Naive thymus-derived CD4-positive, alpha-beta T cell (primary cell): ENCODE data around the gene TGFB3. TPM values are rescaled to one million over a fixed set of nuclear protein-coding genes. Genes with fewer than 3 reads are reported as not detected.

Experiments used
- ATAC-seq: fragments of 150-1000 bp; cut with Tn5 transposase; 2 replicates; pipeline ENCODE4 v1.10.0; 2021; ENCODE audit warnings: mild to moderate bottlenecking, moderate library complexity
- CTCF ChIA-PET: fragments of 350-600 bp; sonication (Branson Sonifier 250); formaldehyde crosslinking; loops from one replicate; lab custom pipeline; 2021; ENCODE audit warnings: antibody characterized with exemption; lab: Charles Lee
- POLR2A ChIA-PET: fragments of 350-600 bp; sonication (Branson Sonifier 250); formaldehyde crosslinking; loops from one replicate; lab custom pipeline; 2021; ENCODE audit warnings: antibody characterized with exemption, inconsistent platforms; lab: Charles Lee
- DNase-seq, 9 donors: peaks; one replicate each; pipeline versions ENCODE4 v3.0.0 to v3.0.0-alpha.2; 2020 to 2022; ENCODE audit warnings: mixed read lengths in 1 of 9
- H3K27ac ChIP-seq: one replicate; pipeline ENCODE4 v1.7.0; 2013; ENCODE audit warnings: mild to moderate bottlenecking, low read depth, low read length, moderate library complexity
- H3K27me3 ChIP-seq, 2 donors: one replicate each; pipeline ENCODE4 v1.7.0; 2013; ENCODE audit warnings: low read length in 2 of 2, mild to moderate bottlenecking in 2 of 2, moderate library complexity in 2 of 2; ENCODE audit not compliant: control insufficient read depth in 2 of 2, insufficient read depth in 2 of 2
- H3K36me3 ChIP-seq, 3 experiments: 1 replicate in 2 of 3; 2 replicates in 1 of 3; pipeline ENCODE4 v1.7.0; 2013; ENCODE audit warnings: low read length in 3 of 3, mild to moderate bottlenecking in 3 of 3, moderate library complexity in 1 of 3; ENCODE audit not compliant: insufficient read depth in 3 of 3, control insufficient read depth in 2 of 3
- H3K4me1 ChIP-seq, 2 donors: one replicate each; pipeline ENCODE4 v1.7.0; 2013; ENCODE audit warnings: low read length in 2 of 2, mild to moderate bottlenecking in 2 of 2, moderate library complexity in 1 of 2; ENCODE audit not compliant: control insufficient read depth in 2 of 2, insufficient read depth in 2 of 2
- H3K4me3 ChIP-seq: 2 replicates; pipeline ENCODE4 v1.7.0; 2013; ENCODE audit warnings: mild to moderate bottlenecking, low read length
- H3K9me3 ChIP-seq, 3 experiments: 1 replicate in 2 of 3; 2 replicates in 1 of 3; pipeline ENCODE4 v1.7.0; 2013; ENCODE audit warnings: low read length in 3 of 3; ENCODE audit not compliant: control insufficient read depth in 2 of 3
- H3K27ac Mint-ChIP-seq, 9 donors: one replicate each; pipeline ENCODE4 v1.8.0; 2020 to 2022; ENCODE audit warnings: mixed read lengths in 9 of 9, mild to moderate bottlenecking in 8 of 9, moderate library complexity in 5 of 9, inconsistent platforms in 2 of 9
- H3K27me3 Mint-ChIP-seq, 5 donors: one replicate each; pipeline ENCODE4 v1.8.0; 2021 to 2022; ENCODE audit warnings: mixed read lengths in 5 of 5, mild to moderate bottlenecking in 1 of 5
- H3K36me3 Mint-ChIP-seq, 5 donors: one replicate each; pipeline ENCODE4 v1.8.0; 2020 to 2022; ENCODE audit warnings: mixed read lengths in 5 of 5, mild to moderate bottlenecking in 3 of 5, inconsistent platforms in 1 of 5
- H3K4me1 Mint-ChIP-seq, 7 donors: one replicate each; pipeline ENCODE4 v1.8.0; 2020 to 2022; ENCODE audit warnings: mixed read lengths in 7 of 7, mild to moderate bottlenecking in 3 of 7, inconsistent platforms in 1 of 7
- H3K4me3 Mint-ChIP-seq, 10 donors: one replicate each; pipeline ENCODE4 v1.8.0; 2020 to 2022; ENCODE audit warnings: mild to moderate bottlenecking in 10 of 10, mixed read lengths in 10 of 10, moderate library complexity in 6 of 10, inconsistent platforms in 2 of 10
- H3K9me3 Mint-ChIP-seq, 11 donors: one replicate each; pipeline ENCODE4 v1.8.0; 2020 to 2022; ENCODE audit warnings: mixed read lengths in 11 of 11, mild to moderate bottlenecking in 4 of 11, inconsistent platforms in 1 of 11, moderate library complexity in 1 of 11
- intact Hi-C, 2 donors: fragments of 100-400 bp; cut with micrococcal nuclease; formaldehyde crosslinking; loops; one replicate each; pipeline ENCODE4 v1.15.1; 2023
- polyA plus RNA-seq, 2 donors: library from polyadenylated mRNA; unstranded; fragments of 300-500 nt; fragmentation: Illumina TruSeq; gene quantifications; one replicate each; pipeline ENCODE4 v1.2.3, GENCODE V29; 2021
- total RNA-seq, 6 experiments: library from RNA in 5 of 6; stranded (reverse) in 5 of 6; gene quantifications; 1 replicate in 5 of 6; 2 replicates in 1 of 6; pipeline ENCODE4 v1.2.3 and lab custom pipeline; 2021 to 2026

The TGFB3 gene
- total and polyA plus RNA-seq, 7 experiments from 2014 or later, result 0.58 to 14.3 (median 9.0) TPM; not detected in 1

GRCh38 chr14:75959031-75959430 is 22.8 kb downstream of the TGFB3 start:
- Histone ChIP-seq H3K27ac (no peak overlapping the region), H3K27me3 (no peaks in the 10 kb centered on the region), H3K9me3 (no peaks in the 10 kb centered on the region), H3K4me3 (no peak overlapping the region), H3K4me1 (no peaks in the 10 kb centered on the region), H3K36me3 (no peaks in the 10 kb centered on the region)
- Mint-ChIP-seq H3K36me3 (peaks cover 0 to 46% (median 19%) of the 10 kb centered on the region in 5 donors), H3K27ac (no peak overlapping the region), H3K4me1 (no peaks in the 10 kb centered on the region), H3K27me3 (no peaks in the 10 kb centered on the region), H3K4me3 (no peak overlapping the region), H3K9me3 (no peaks in the 10 kb centered on the region)
- DNase-seq, result no peak
- ChIA-PET POLR2A (no interaction called here), CTCF (interaction anchor here (0.7 kb wide), 1 partner anchor 33 kb away, joined by 5 read pairs; no protein-coding TSS in a partner anchor)
- ATAC-seq, result no peak
- intact Hi-C loops, result no loop called here

- POLR2A ChIA-PET, result no interaction called here
- intact Hi-C loops, result no loop called here
- Mint-ChIP-seq H3K4me1 (no peaks in the 10 kb centered on the region), H3K4me3 (no peak overlapping the region), H3K27me3 (no peaks in the 10 kb centered on the region), H3K9me3 (peaks cover 0 to 10% (median 2%) of the 10 kb centered on the region in 11 donors), H3K36me3 (peaks cover 7 to 22% (median 11%) of the 10 kb centered on the region in 5 donors), H3K27ac (no peak overlapping the region)
- no peak overlapping the region for H3K27ac ChIP-seq
- H3K9me3 ChIP-seq, result no peaks in the 10 kb centered on the region
- no peaks in the 10 kb centered on the region for H3K27me3 ChIP-seq
- no peaks in the 10 kb centered on the region for H3K4me1 ChIP-seq
- no peaks in the 10 kb centered on the region for H3K36me3 ChIP-seq
- no peak overlapping the region for H3K4me3 ChIP-seq
- ATAC-seq, result no peak
- CTCF ChIA-PET, result interaction anchor here (0.9 kb wide), 1 partner anchor 93 kb away, joined by 3 read pairs; no protein-coding TSS in a partner anchor
- no peak for DNase-seq
Observed at GRCh38 chr14:75952489-75952888, 29.3 kb downstream of the TGFB3 start.

- ChIA-PET POLR2A (no interaction called here), CTCF (no interaction called here)
- peaks cover 2 to 26% (median 22%) of the 10 kb centered on the region in 5 donors for H3K36me3 Mint-ChIP-seq
- H3K4me3 ChIP-seq, result no peak overlapping the region
- DNase-seq (no peak), ATAC-seq (no peak)
- intact Hi-C loops, result no loop called here
- H3K27me3 ChIP-seq, result no peaks in the 10 kb centered on the region
- H3K27ac Mint-ChIP-seq, result no peak overlapping the region
- no peak overlapping the region for H3K4me3 Mint-ChIP-seq
- no peaks in the 10 kb centered on the region for H3K4me1 Mint-ChIP-seq
- peaks cover 0 to 2% (median 0%) of the 10 kb centered on the region in 11 donors for H3K9me3 Mint-ChIP-seq
- no peak overlapping the region for H3K27ac ChIP-seq
- no peaks in the 10 kb centered on the region for H3K36me3 ChIP-seq
- H3K27me3 Mint-ChIP-seq, result no peaks in the 10 kb centered on the region
- no peaks in the 10 kb centered on the region for H3K4me1 ChIP-seq
- no peaks in the 10 kb centered on the region for H3K9me3 ChIP-seq
Observed at GRCh38 chr14:75946785-75947184, 35.0 kb downstream of the TGFB3 start.

- Mint-ChIP-seq H3K4me3 (no peak overlapping the region), H3K4me1 (no peaks in the 10 kb centered on the region), H3K36me3 (peaks cover 0 to 25% (median 18%) of the 10 kb centered on the region in 5 donors), H3K9me3 (no peaks in the 10 kb centered on the region), H3K27me3 (no peaks in the 10 kb centered on the region), H3K27ac (no peak overlapping the region)
- Histone ChIP-seq H3K4me3 (no peak overlapping the region), H3K36me3 (no peaks in the 10 kb centered on the region), H3K27ac (no peak overlapping the region), H3K27me3 (no peaks in the 10 kb centered on the region), H3K9me3 (no peaks in the 10 kb centered on the region), H3K4me1 (no peaks in the 10 kb centered on the region)
- POLR2A ChIA-PET, result no interaction called here
- ATAC-seq (no peak), DNase-seq (no peak)
- intact Hi-C loops, result no loop called here
- CTCF ChIA-PET, result interaction anchor here (1.0 kb wide), 1 partner anchor 9 kb away, joined by 5 read pairs; no protein-coding TSS in a partner anchor
Observed at GRCh38 chr14:75944607-75945241, 37.1 kb downstream of the TGFB3 start.

DNA sequence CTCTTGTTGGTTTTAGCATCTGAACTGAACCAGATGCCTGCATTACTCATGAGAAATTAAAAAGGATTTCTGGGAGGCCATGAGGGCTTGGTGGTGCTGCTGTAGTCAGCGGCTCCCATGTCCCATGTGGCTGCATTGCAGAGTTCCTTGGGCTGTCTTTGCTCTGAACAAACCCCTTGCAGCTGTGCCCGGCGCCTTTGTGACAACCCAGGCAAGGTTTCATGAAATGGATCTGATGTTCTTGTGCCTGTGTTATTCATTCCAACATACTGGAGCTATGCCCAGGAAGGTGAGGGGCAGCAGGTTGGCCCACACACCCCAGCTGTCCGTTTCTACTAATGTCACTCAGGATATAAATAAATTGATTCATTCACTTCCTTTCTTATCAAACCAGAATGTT is 40.8 kb downstream of the TGFB3 start:
- Histone ChIP-seq H3K27me3 (no peaks in the 10 kb centered on the region), H3K36me3 (no peaks in the 10 kb centered on the region), H3K27ac (no peak overlapping the region), H3K4me3 (no peak overlapping the region), H3K4me1 (no peaks in the 10 kb centered on the region), H3K9me3 (no peaks in the 10 kb centered on the region)
- no peak for DNase-seq
- Mint-ChIP-seq H3K27me3 (no peaks in the 10 kb centered on the region), H3K36me3 (peaks cover 0 to 36% (median 18%) of the 10 kb centered on the region in 5 donors), H3K9me3 (no peaks in the 10 kb centered on the region), H3K4me1 (peaks cover 0 to 5% (median 0%) of the 10 kb centered on the region in 7 donors), H3K27ac (no peak overlapping the region), H3K4me3 (no peak overlapping the region)
- ChIA-PET POLR2A (no interaction called here), CTCF (no interaction called here)
- no peak for ATAC-seq
- intact Hi-C loops, result no loop called here

DNA sequence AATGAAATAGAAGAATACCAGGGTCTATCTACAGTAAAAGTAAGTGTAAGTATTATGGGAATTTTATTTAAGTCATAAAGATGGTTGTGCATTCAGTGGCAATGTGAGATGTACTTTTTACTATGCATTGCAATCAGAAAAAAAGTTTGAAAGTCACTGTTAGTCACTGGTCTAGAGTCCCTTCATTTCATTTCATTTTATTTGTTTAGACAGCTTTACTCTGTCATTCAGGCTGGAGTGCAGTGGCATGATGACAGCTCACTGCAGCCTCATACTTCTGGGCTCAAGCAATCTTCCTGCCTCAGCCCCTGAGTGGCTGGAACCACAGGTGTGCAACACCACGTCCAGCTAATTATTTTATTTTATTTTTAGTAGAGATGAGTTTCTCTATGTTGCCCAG is 42.6 kb downstream of the TGFB3 start:
- Histone ChIP-seq H3K36me3 (no peaks in the 10 kb centered on the region), H3K4me1 (no peaks in the 10 kb centered on the region), H3K4me3 (no peak overlapping the region), H3K27me3 (no peaks in the 10 kb centered on the region), H3K9me3 (no peaks in the 10 kb centered on the region), H3K27ac (no peak overlapping the region)
- H3K4me3 Mint-ChIP-seq, result no peak overlapping the region
- H3K4me1 Mint-ChIP-seq, result peaks cover 3 to 13% (median 5%) of the 10 kb centered on the region in 7 donors
- peaks cover 0 to 33% (median 18%) of the 10 kb centered on the region in 5 donors for H3K36me3 Mint-ChIP-seq
- no peak overlapping the region for H3K27ac Mint-ChIP-seq
- intact Hi-C loops, result no loop called here
- H3K9me3 Mint-ChIP-seq, result no peaks in the 10 kb centered on the region
- CTCF ChIA-PET, result no interaction called here
- H3K27me3 Mint-ChIP-seq, result no peaks in the 10 kb centered on the region
- DNase-seq, result no peak
- POLR2A ChIA-PET, result no interaction called here
- ATAC-seq, result no peak
